ENCODE results near the gene METTL26. TPM values are rescaled to one million over a fixed set of nuclear protein-coding genes. Genes with fewer than 3 reads are reported as not detected.

Gene METTL26
- total and polyA plus RNA-seq, 9 of the 15 experiments (the other 6 are each of a cell fraction or from before 2014, with no cell fraction given), result 7.3 to 262 (median 80.9) TPM

GRCh38 chr16:636206-637080, at the start of gene METTL26 (continued):
- TF ChIP-seq, protein P1, sequence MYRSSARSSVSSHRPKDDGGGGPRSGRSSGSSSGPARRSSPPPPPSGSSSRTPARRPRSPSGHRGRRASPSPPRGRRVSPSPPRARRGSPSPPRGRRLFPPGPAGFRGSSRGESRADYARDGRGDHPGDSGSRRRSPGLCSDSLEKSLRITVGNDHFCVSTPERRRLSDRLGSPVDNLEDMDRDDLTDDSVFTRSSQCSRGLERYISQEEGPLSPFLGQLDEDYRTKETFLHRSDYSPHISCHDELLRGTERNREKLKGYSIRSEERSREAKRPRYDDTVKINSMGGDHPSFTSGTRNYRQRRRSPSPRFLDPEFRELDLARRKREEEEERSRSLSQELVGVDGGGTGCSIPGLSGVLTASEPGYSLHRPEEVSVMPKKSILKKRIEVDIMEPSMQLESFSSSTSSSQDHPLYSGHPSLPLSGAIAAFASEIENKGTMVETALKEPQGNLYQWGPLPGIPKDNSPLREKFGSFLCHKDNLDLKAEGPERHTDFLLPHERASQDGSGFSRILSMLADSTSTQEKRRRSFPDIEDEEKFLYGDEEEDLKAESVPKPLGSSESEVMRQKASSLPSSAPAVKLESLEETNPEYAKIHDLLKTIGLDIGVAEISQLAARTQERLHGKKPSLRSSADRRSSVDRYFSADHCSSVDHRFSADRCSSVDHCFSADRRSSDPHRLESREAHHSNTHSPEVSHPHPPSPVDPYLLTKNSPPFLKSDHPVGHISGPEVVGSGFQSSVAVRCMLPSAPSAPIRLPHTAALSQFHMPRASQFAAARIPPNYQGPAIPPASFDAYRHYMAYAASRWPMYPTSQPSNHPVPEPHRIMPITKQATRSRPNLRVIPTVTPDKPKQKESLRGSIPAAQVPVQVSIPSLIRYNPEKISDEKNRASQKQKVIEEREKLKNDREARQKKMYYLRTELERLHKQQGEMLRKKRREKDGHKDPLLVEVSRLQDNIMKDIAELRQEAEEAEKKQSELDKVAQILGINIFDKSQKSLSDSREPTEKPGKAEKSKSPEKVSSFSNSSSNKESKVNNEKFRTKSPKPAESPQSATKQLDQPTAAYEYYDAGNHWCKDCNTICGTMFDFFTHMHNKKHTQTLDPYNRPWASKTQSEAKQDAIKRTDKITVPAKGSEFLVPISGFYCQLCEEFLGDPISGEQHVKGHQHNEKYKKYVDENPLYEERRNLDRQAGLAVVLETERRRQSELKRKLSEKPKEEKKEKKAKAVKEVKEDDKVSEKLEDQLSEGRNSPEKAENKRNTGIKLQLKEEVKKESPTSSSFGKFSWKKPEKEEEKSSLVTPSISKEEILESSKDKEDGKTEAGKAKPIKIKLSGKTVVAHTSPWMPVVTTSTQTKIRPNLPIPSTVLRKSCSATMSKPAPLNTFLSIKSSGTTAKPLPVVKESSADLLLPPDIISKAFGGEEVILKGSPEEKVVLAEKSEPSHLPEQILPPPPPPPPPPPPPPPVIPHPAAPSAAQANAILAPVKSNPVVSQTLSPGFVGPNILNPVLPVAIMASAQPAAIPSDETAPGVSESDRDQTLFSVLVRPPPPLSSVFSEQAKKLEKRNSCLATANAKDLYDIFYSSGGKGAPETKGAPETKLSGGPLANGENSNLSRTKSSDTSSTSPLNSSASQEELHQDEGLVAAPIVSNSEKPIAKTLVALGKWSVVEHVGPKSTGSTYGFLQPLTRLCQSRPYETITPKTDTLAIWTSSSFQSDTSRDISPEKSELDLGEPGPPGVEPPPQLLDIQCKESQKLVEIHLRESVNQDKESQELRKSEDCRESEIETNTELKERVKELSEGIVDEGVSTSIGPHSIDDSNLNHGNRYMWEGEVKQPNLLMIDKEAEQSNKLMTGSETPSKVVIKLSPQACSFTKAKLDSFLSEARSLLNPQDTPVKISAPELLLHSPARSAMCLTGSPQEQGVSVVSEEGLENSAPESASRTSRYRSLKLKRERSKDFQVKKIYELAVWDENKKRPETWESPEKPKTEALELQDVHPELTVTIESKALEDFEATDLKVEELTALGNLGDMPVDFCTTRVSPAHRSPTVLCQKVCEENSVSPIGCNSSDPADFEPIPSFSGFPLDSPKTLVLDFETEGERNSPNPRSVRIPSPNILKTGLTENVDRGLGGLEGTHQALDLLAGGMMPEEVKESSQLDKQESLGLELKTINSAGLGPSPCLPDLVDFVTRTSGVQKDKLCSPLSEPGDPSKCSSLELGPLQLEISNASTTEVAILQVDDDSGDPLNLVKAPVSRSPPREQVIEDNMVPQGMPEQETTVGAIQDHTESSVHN (IDR thresholded peaks at IDR 0.05; ENCODE audit: borderline replicate concordance in 1 of 2, low read depth in 1 of 2), result no peak
- TF ChIP-seq EZH2 (IDR thresholded peaks at IDR 0.05; ENCODE audit: borderline replicate concordance, low read depth, low read length) (no peak), ZNF551 (CRISPR knock-in tag; IDR thresholded peaks at IDR 0.05) (no peak), RBM17 (IDR thresholded peaks at IDR 0.05; ENCODE audit: borderline replicate concordance, low read depth, low read length) (no peak), CBFA2T3 (IDR thresholded peaks at IDR 0.05) (no peak), SMARCA5 (IDR thresholded peaks at IDR 0.05) (peak; percentile 64), NCOA6 (IDR thresholded peaks at IDR 0.05) (peak; percentile 95), NR1H2 (CRISPR knock-in tag; IDR thresholded peaks at IDR 0.05) (peak; percentile 28), HDAC1 (IDR thresholded peaks at IDR 0.05) (peak; percentile 93 to 98), SAFB (IDR thresholded peaks at IDR 0.05; ENCODE audit: borderline replicate concordance, low read depth, low read length) (0 out of 2 replicates have a peak, but pooled peaks have one; percentile 52)
- TF ChIP-seq, protein P2, sequence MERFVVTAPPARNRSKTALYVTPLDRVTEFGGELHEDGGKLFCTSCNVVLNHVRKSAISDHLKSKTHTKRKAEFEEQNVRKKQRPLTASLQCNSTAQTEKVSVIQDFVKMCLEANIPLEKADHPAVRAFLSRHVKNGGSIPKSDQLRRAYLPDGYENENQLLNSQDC (CRISPR knock-in tag; IDR thresholded peaks at IDR 0.05), result peak; percentile 86; the same call in 1 of the 2 replicates
- TF ChIP-seq, protein P3, sequence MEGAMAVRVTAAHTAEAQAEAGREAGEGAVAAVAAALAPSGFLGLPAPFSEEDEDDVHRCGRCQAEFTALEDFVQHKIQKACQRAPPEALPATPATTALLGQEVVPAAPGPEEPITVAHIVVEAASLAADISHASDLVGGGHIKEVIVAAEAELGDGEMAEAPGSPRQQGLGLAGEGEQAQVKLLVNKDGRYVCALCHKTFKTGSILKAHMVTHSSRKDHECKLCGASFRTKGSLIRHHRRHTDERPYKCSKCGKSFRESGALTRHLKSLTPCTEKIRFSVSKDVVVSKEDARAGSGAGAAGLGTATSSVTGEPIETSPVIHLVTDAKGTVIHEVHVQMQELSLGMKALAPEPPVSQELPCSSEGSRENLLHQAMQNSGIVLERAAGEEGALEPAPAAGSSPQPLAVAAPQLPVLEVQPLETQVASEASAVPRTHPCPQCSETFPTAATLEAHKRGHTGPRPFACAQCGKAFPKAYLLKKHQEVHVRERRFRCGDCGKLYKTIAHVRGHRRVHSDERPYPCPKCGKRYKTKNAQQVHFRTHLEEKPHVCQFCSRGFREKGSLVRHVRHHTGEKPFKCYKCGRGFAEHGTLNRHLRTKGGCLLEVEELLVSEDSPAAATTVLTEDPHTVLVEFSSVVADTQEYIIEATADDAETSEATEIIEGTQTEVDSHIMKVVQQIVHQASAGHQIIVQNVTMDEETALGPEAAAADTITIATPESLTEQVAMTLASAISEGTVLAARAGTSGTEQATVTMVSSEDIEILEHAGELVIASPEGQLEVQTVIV (CRISPR knock-in tag; IDR thresholded peaks at IDR 0.05; ENCODE audit: borderline replicate concordance), result no peak
